GM23248 (cell line): ENCODE results near the gene RAB11FIP5. TPM values are rescaled to one million over a fixed set of nuclear protein-coding genes. Genes with fewer than 3 reads are reported as not detected.

Experiments
- DNase-seq: peaks from one replicate; pipeline ENCODE4 v3.0.0-alpha.2; 2015
- H2AFZ ChIP-seq: fragments of 200-600 bp; sonication (generic); 2 replicates; pipeline ENCODE4 v1.6.1; 2016; ENCODE audit warnings: antibody characterized with exemption
- H3F3A ChIP-seq: fragments of 200-600 bp; sonication (generic); 2 replicates; pipeline ENCODE4 v1.6.1; 2016; ENCODE audit warnings: mild to moderate bottlenecking, antibody characterized with exemption, mixed run types; ENCODE audit not compliant: insufficient read depth
- H3K27ac ChIP-seq: fragments of 200-600 bp; sonication (generic); 2 replicates; pipeline ENCODE4 v1.5.1; 2016; ENCODE audit warnings: mild to moderate bottlenecking
- H3K27me3 ChIP-seq: fragments of 200-600 bp; sonication (generic); replicated peaks from 2 replicates; pipeline ENCODE4 v1.6.1; 2016; ENCODE audit warnings: mild to moderate bottlenecking; ENCODE audit not compliant: insufficient read depth
- H3K36me3 ChIP-seq: fragments of 200-600 bp; sonication (generic); 2 replicates; pipeline ENCODE4 v1.6.1; 2016; ENCODE audit warnings: low read depth, mild to moderate bottlenecking
- H3K4me1 ChIP-seq: fragments of 200-600 bp; sonication (generic); 2 replicates; pipeline ENCODE4 v1.6.1; 2016; ENCODE audit warnings: mild to moderate bottlenecking; ENCODE audit not compliant: insufficient read depth
- H3K4me2 ChIP-seq: fragments of 200-600 bp; sonication (generic); one replicate; pipeline ENCODE4 v1.6.1; 2016; ENCODE audit warnings: mild to moderate bottlenecking; ENCODE audit not compliant: unreplicated experiment
- H3K4me3 ChIP-seq: fragments of 200-600 bp; sonication (generic); 2 replicates; pipeline ENCODE4 v1.5.1; 2016; ENCODE audit warnings: mild to moderate bottlenecking
- H3K79me2 ChIP-seq: fragments of 200-600 bp; sonication (generic); 2 replicates; pipeline ENCODE4 v1.6.1; 2016; ENCODE audit warnings: mild to moderate bottlenecking; ENCODE audit not compliant: insufficient read depth
- H3K9ac ChIP-seq: fragments of 200-600 bp; sonication (generic); 2 replicates; pipeline ENCODE4 v1.6.1; 2016; ENCODE audit warnings: mild to moderate bottlenecking
- H3K9me2 ChIP-seq: fragments of 200-600 bp; sonication (generic); 2 replicates; pipeline ENCODE4 v1.6.1; 2016; ENCODE audit warnings: mixed run types, mild to moderate bottlenecking, moderate library complexity; ENCODE audit not compliant: insufficient read depth
- H3K9me3 ChIP-seq: fragments of 200-600 bp; sonication (generic); one replicate; pipeline ENCODE4 v1.6.1; 2017; ENCODE audit warnings: low read depth
- H4K20me1 ChIP-seq: fragments of 200-600 bp; sonication (generic); 2 replicates; pipeline ENCODE4 v1.6.0; 2016; ENCODE audit not compliant: insufficient read depth
- EZH2 ChIP-seq: fragments of 200-600 bp; sonication (generic); IDR thresholded peaks from 2 replicates; pipeline ENCODE4 v1.6.1; 2018; ENCODE audit warnings: antibody characterized with exemption, mild to moderate bottlenecking; ENCODE audit not compliant: insufficient read depth, poor library complexity, severe bottlenecking
- EZH2phosphoT487 ChIP-seq: fragments of 200-600 bp; sonication (generic); IDR thresholded peaks from 2 replicates; pipeline ENCODE4 v1.6.1; 2018; ENCODE audit warnings: antibody characterized with exemption, moderate library complexity, mild to moderate bottlenecking, low read depth; ENCODE audit not compliant: insufficient read depth
- WGBS, 2 experiments: methylation state at CpG; one replicate each; pipeline ENCODE4 v1.1.6; 2015 to 2017; ENCODE audit warnings: low lambda C conversion rate in 2 of 2, low coverage in 1 of 2; ENCODE audit errors: missing lambda C conversion rate in 2 of 2; 5-methylcytosine and 5-hydroxymethylcytosine counted together
- in situ Hi-C: fragments of 300-500 bp; cut with MboI; formaldehyde crosslinking; loops from 2 replicates; pipeline ENCODE4 v1.15.0; 2020
- polyA plus RNA-seq: library from polyadenylated mRNA; unstranded; fragments of >200 nt; fragmentation: Nextera tagmentation; extraction: Ambion mirVana; gene quantifications from 2 replicates; pipeline ENCODE4 v1.2.1, GENCODE V29; 2016
- total RNA-seq: library from RNA; depleted of rRNA; stranded (reverse); fragments of >200 nt; shearing (Covaris generic); gene quantifications from 2 replicates; pipeline ENCODE4 v1.2.3, GENCODE V29; 2014

Gene RAB11FIP5
- total and polyA plus RNA-seq, 2 experiments from 2014 or later, result 34.4 to 71.9 TPM

GRCh38 chr2:73078457-73079411, 34.0 kb downstream of the RAB11FIP5 start:
- Histone ChIP-seq H3F3A (0 out of 2 replicates have a peak, but pooled peaks cover 4% of the 10 kb centered on the region), H2AFZ (no peak overlapping the region), H3K4me3 (no peak overlapping the region), H3K27ac (no peak overlapping the region), H3K9me3 (no peaks in the 10 kb centered on the region), H3K9me2 (no peaks in the 10 kb centered on the region), H3K27me3 (no peaks in the 10 kb centered on the region), H4K20me1 (no peaks in the 10 kb centered on the region; the same call in none of the 2 replicates), H3K4me1 (no peaks in the 10 kb centered on the region), H3K36me3 (no peaks in the 10 kb centered on the region; the same call in 1 of the 2 replicates), H3K79me2 (peaks cover 71% of the 10 kb centered on the region), H3K9ac (no peak overlapping the region), H3K4me2 (no peak overlapping the region)
- no peak for DNase-seq
- TF ChIP-seq EZH2phosphoT487 (no peak), EZH2 (no peak)
- in situ Hi-C loops, result no loop called here
- 78 to 80% methylated on average over 13 of the region's 13 CpGs for WGBS, 2 experiments

GRCh38 chr2:73077424-73077795, 35.3 kb downstream of the RAB11FIP5 start:
- TF ChIP-seq EZH2 (no peak), EZH2phosphoT487 (no peak)
- no peak for DNase-seq
- no peak overlapping the region for H3K27ac ChIP-seq
- H3K9me3 ChIP-seq, result no peaks in the 10 kb centered on the region
- in situ Hi-C loops, result no loop called here
- no peaks in the 10 kb centered on the region; the same call in none of the 2 replicates for H4K20me1 ChIP-seq
- H3K4me3 ChIP-seq, result no peak overlapping the region
- H3K36me3 ChIP-seq, result no peaks in the 10 kb centered on the region; the same call in 1 of the 2 replicates
- no peaks in the 10 kb centered on the region for H3K9me2 ChIP-seq
- 100% methylated on average over 1 of the region's 1 CpG for WGBS, 2 experiments
- no peaks in the 10 kb centered on the region for H3K27me3 ChIP-seq
- H3K79me2 ChIP-seq, result peaks cover 58% of the 10 kb centered on the region
- H3K4me1 ChIP-seq, result no peaks in the 10 kb centered on the region
- H2AFZ ChIP-seq, result no peak overlapping the region
- H3K9ac ChIP-seq, result no peak overlapping the region
- peaks cover 9% of the 10 kb centered on the region for H3F3A ChIP-seq
- no peak overlapping the region for H3K4me2 ChIP-seq

DNA sequence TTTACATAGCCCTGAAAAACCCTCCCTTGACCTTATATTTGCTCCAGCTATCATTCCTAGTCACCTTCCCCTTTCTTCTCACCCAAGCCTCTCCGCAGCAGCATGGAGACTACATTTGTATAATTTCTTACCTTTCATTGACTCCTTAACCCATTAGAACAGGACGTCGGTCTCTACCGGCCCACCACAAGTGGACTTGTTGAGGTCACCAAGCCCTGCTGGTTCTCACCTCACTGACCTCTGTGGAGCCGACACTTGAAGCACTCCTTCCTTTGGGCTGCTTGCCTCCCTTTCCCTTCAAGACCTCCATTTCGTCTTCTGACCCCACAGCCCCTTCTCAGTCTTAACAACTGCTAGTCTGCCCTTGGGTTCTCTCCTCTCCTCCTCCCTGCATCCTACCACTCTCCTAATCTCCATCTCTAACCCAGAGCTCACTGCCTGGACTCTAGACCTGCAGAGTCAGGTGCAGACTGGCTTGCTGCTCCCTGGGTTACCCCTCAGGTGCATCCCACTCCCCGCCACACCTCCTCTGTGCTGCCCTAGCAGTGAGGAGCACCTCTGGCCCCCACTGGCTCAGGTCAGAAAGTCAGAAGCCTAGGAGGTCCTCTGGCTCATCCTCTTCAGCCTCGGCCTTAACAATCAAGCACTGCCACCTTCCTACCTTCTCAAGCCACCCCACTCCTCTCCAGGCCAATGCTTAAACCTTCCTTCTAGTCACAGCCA, 35.9 kb downstream of the RAB11FIP5 start:
- Histone ChIP-seq H3K9me3 (no peaks in the 10 kb centered on the region), H3K27me3 (no peaks in the 10 kb centered on the region), H3F3A (peaks cover 9% of the 10 kb centered on the region), H3K4me3 (no peak overlapping the region), H3K4me2 (no peak overlapping the region), H3K4me1 (no peaks in the 10 kb centered on the region), H3K79me2 (peaks cover 52% of the 10 kb centered on the region), H4K20me1 (no peaks in the 10 kb centered on the region; the same call in none of the 2 replicates), H2AFZ (no peak overlapping the region), H3K27ac (no peak overlapping the region), H3K36me3 (no peaks in the 10 kb centered on the region; the same call in 1 of the 2 replicates), H3K9me2 (no peaks in the 10 kb centered on the region), H3K9ac (no peak overlapping the region)
- WGBS, 2 experiments, result 85 to 89% methylated on average over 8 of the region's 8 CpGs
- in situ Hi-C loops, result no loop called here
- DNase-seq, result no peak
- TF ChIP-seq EZH2 (no peak), EZH2phosphoT487 (no peak)

GRCh38 chr2:73075477-73076373, 37.0 kb downstream of the RAB11FIP5 start:
- no peak for DNase-seq
- Histone ChIP-seq H3K36me3 (no peaks in the 10 kb centered on the region; the same call in 1 of the 2 replicates), H3K9me2 (no peaks in the 10 kb centered on the region), H3F3A (peaks cover 9% of the 10 kb centered on the region), H3K4me1 (no peaks in the 10 kb centered on the region), H3K4me2 (no peak overlapping the region), H3K9me3 (no peaks in the 10 kb centered on the region), H3K27ac (no peak overlapping the region), H3K27me3 (no peaks in the 10 kb centered on the region), H4K20me1 (no peaks in the 10 kb centered on the region; the same call in 1 of the 2 replicates), H3K4me3 (no peak overlapping the region), H3K9ac (no peak overlapping the region), H3K79me2 (peaks cover 42% of the 10 kb centered on the region), H2AFZ (no peak overlapping the region)
- TF ChIP-seq EZH2phosphoT487, result no peak
- in situ Hi-C loops, result no loop called here
- WGBS, 2 experiments, result 79 to 86% methylated on average over 17 to 23 of the region's 23 CpGs
